ENCODE results near the gene SLC36A3.
"Not testable (repeated sequence)": the region's sequence is repeated elsewhere in the genome, so short reads cannot be mapped to it uniquely, and the experiment has no call there.

Gene SLC36A3

GRCh38 chr5:151259931-151260330 is 43.6 kb downstream of the SLC36A3 start:
- H3K4me3 ChIP-seq (ENCODE audit: low read depth, low read length) = no peak overlapping the region
- TF ChIP-seq CTCF (IDR thresholded peaks at IDR 0.05; ENCODE audit: low read depth, low read length) = no peak

- H3K4me3 ChIP-seq (ENCODE audit: low read depth, low read length) = no peak overlapping the region
- TF ChIP-seq CTCF (IDR thresholded peaks at IDR 0.05; ENCODE audit: low read depth, low read length) = no peak
Observed at GRCh38 chr5:151258816-151259215, 44.8 kb downstream of the SLC36A3 start.

GRCh38 chr5:151258201-151258611 is 45.4 kb downstream of the SLC36A3 start:
- no peak for TF ChIP-seq CTCF (IDR thresholded peaks at IDR 0.05; ENCODE audit: low read depth, low read length)
- no peak overlapping the region for H3K4me3 ChIP-seq (ENCODE audit: low read depth, low read length)

DNA sequence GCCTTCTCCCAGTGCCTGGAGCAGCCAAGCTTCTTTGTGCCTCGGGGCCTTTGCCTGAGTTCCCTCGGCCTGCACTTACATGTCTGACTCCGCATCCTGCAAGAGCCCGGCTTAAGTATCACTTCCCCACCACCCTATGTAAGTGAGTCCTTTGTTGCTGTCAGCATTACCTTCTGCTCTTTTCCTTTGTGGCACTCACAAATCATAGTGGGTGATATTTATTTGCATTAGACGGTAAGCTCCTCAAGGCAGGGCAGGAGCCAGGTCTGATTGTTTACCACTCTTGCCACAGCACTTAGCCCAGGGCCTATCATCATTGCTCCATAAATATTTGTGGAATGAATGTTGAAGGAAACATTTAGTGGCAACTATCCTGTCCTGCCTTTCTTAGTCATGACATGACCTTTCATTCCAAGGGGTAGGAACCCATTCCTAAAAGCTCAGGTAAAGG is 45.8 kb downstream of the SLC36A3 start:
- no peak overlapping the region for H3K4me3 ChIP-seq (ENCODE audit: low read depth, low read length)
- TF ChIP-seq CTCF (IDR thresholded peaks at IDR 0.05; ENCODE audit: low read depth, low read length) = no peak

- no peak overlapping the region for H3K4me3 ChIP-seq (ENCODE audit: low read depth, low read length)
Observed at GRCh38 chr5:151255621-151256286, 47.8 kb downstream of the SLC36A3 start.

DNA sequence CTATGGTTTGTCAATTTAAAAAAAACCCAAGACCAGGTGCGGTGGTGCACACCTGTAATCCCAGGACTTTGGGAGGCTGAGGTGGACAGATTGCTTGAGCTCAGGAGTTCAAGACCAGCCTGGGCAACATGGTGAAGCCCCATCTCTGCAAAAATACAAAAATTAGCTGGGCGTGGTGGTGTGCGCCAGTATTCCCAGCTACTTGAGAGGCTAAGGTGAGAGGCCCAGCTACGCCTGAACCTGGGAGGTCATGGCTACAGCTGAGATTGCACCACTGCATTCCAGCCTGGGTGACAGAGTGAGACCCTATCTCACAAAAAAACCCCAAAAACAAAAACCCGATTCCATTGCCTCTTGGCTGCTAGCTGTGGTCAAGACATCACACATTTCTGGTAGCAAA is 48.6 kb downstream of the SLC36A3 start:
- not testable (repeated sequence) for H3K4me3 ChIP-seq (ENCODE audit: low read depth, low read length)

More at GRCh38 chr5:151255621-151256286, 47.8 kb downstream of the SLC36A3 start:
- no peak for TF ChIP-seq CTCF (IDR thresholded peaks at IDR 0.05; ENCODE audit: low read depth, low read length)

DNA sequence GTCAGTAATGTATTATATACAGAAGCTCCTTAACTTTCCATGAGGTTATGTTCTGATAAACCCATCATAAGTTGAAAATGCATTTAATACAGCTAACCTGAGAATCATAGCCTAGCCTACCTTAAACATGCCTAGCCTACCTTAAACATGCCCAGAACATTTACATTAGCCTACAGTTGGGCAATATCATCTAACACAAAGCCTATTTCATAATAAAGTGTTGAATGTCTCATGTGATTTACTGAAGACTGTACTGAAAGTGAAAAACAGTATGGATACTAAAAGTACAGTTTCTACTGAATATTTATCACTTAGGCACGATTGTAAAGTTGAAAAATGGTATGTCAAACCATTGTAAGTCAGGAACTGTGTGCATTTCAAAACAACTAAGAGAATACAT is 49.0 kb downstream of the SLC36A3 start:
- H3K4me3 ChIP-seq (ENCODE audit: low read depth, low read length) = no peak overlapping the region
- no peak for TF ChIP-seq CTCF (IDR thresholded peaks at IDR 0.05; ENCODE audit: low read depth, low read length)

DNA sequence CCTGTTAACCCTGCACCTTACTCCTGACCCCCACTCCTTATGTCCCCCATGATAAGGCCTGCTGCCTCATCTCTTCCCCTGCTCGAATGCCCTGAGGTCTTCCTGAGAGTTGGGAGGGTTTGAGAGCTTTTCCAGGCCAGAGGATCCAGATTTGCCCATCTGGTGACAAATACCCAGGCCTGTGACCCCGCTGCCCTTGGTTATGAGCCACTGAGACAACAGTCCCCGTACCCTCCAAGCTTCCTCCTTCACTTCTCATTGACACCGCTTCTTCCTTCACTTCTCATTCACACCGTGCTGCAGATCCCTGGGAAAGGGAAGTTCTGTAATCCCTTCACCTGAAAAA is 50.0 kb downstream of the SLC36A3 start:
- H3K4me3 ChIP-seq (ENCODE audit: low read depth, low read length) = peak overlapping the region; percentile 72
- TF ChIP-seq CTCF (IDR thresholded peaks at IDR 0.05; ENCODE audit: low read depth, low read length) = no peak
